K562 (cell line): Measurements from ENCODE around the gene FRMD3. TPM values are rescaled to one million over a fixed set of nuclear protein-coding genes. Genes with fewer than 3 reads are reported as not detected.

Experiments
- ATAC-seq: fragments of 200-7000 bp; cut with Tn5 transposase; 3 replicates; pipeline ENCODE4 v1.9.1; 2020; ENCODE audit warnings: moderate library complexity
- BruUV-seq: library from RNA; stranded (reverse); fragments of 400-500 nt; replicated peaks from 2 replicates; lab custom pipeline; 2021; lab: Mats Ljungman, UMichigan
- CTCF ChIA-PET: fragments of 300-600 bp; formaldehyde crosslinking; extraction: SDS; loops from one replicate; lab custom pipeline; 2021; ENCODE audit warnings: low intra/inter-chr PET ratio; lab: Yijun Ruan, JAX
- POLR2A ChIA-PET: fragments of 300-600, 350-650 bp; sonication (Branson Sonifier 250); formaldehyde crosslinking; extraction: SDS; loops from one replicate; lab custom pipeline; 2021; ENCODE audit warnings: antibody characterized with exemption, inconsistent platforms; lab: Yijun Ruan, JAX
- DNase-seq, 4 experiments: peaks; one replicate each; pipeline versions ENCODE4 v3.0.0 to v3.0.0-alpha.2; 2011 to 2018; ENCODE audit warnings: low spot score in 3 of 4, mixed read lengths in 3 of 4; ENCODE audit errors: extremely low read depth in 1 of 4
- FAIRE-seq: peaks from 2 replicates; lab custom pipeline; 2011; peaks lifted over from hg19 to GRCh38; lab: Jason Lieb, UNC
- H2AFZ ChIP-seq: 2 replicates; pipeline ENCODE4 v1.6.0; 2011; ENCODE audit warnings: low read depth, low read length, control low read depth, inconsistent platforms
- H3K27ac ChIP-seq: fragments of 200-600 bp; 3 replicates; pipeline ENCODE4 v1.8.0; 2011; ENCODE audit warnings: low read depth, mild to moderate bottlenecking, control low read depth, inconsistent platforms, low read length, moderate library complexity, mixed read lengths; ENCODE audit errors: extremely low read depth
- H3K27me3 ChIP-seq, 2 experiments: fragments of 300-600 bp in 1 of 2; 2 replicates in 1 of 2; 3 replicates in 1 of 2; pipeline versions ENCODE4 v1.6.0 to v1.8.0; 2011; ENCODE audit warnings: inconsistent platforms in 2 of 2, low read length in 2 of 2, mild to moderate bottlenecking in 1 of 2, mixed read lengths in 1 of 2, moderate library complexity in 1 of 2; ENCODE audit not compliant: control insufficient read depth in 2 of 2, insufficient read depth in 2 of 2
- H3K36me3 ChIP-seq: fragments of 300-600 bp; 3 replicates; pipeline ENCODE4 v1.8.0; 2011; ENCODE audit warnings: mild to moderate bottlenecking, low read length, inconsistent platforms; ENCODE audit not compliant: control insufficient read depth, insufficient read depth
- H3K4me1 ChIP-seq, 2 experiments: fragments of 200-600 bp in 1 of 2; replicated peaks in 1 of 2; 2 replicates in 1 of 2; 3 replicates in 1 of 2; pipeline versions ENCODE4 v1.5.1 to v1.8.0; 2011; ENCODE audit warnings: inconsistent platforms in 2 of 2, low read length in 2 of 2, mild to moderate bottlenecking in 1 of 2, mixed read lengths in 1 of 2, moderate library complexity in 1 of 2; ENCODE audit not compliant: control insufficient read depth in 2 of 2, insufficient read depth in 2 of 2
- H3K4me2 ChIP-seq: 2 replicates; pipeline ENCODE4 v1.6.1; 2011; ENCODE audit warnings: low read length, control low read depth, inconsistent platforms, mixed read lengths; ENCODE audit not compliant: insufficient read depth
- H3K4me3 ChIP-seq: fragments of 200-600 bp; sonication (generic), shearing (Covaris generic); 2 replicates; pipeline ENCODE4 v1.5.1; 2016; ENCODE audit warnings: control low read depth, inconsistent platforms
- H3K79me2 ChIP-seq: fragments of 200-600 bp; 3 replicates; pipeline ENCODE4 v1.8.0; 2011; ENCODE audit warnings: low read length, inconsistent platforms; ENCODE audit not compliant: control insufficient read depth, insufficient read depth
- H3K9ac ChIP-seq, 2 experiments: 2 replicates each; pipeline versions ENCODE4 v1.6.0 to v1.6.1; 2011; ENCODE audit warnings: low read depth in 2 of 2, low read length in 2 of 2, control low read depth in 1 of 2, inconsistent platforms in 1 of 2, mild to moderate bottlenecking in 1 of 2, mixed read lengths in 1 of 2; ENCODE audit not compliant: insufficient read depth in 1 of 2
- H3K9me1 ChIP-seq: one replicate; pipeline ENCODE4 v1.6.0; 2011; ENCODE audit warnings: inconsistent platforms, mild to moderate bottlenecking, low read length, moderate library complexity; ENCODE audit not compliant: control insufficient read depth, insufficient read depth
- H3K9me3 ChIP-seq: replicated peaks from 2 replicates; pipeline ENCODE4 v1.5.1; 2011; ENCODE audit warnings: low read depth, low read length, inconsistent platforms; ENCODE audit not compliant: control insufficient read depth, insufficient read depth
- H4K20me1 ChIP-seq: replicated peaks from 2 replicates; pipeline ENCODE4 v1.6.1; 2011; ENCODE audit warnings: low read length, inconsistent platforms, mixed read lengths; ENCODE audit not compliant: control insufficient read depth, insufficient read depth
- AFF4 ChIP-seq: sonication (generic); formaldehyde crosslinking; IDR thresholded peaks from 2 replicates; pipeline ENCODE4 v1.8.0; 2023; ENCODE audit warnings: mild to moderate bottlenecking, missing genetic modification reagents
- CGGBP1 ChIP-seq: fragments of 250-450 bp; sonication (Bioruptor Pico); IDR thresholded peaks from 2 replicates; pipeline ENCODE4 v1.9.0; 2021; ENCODE audit warnings: mild to moderate bottlenecking
- DMBX1 ChIP-seq: fragments of 250-450 bp; sonication (Bioruptor Pico); IDR thresholded peaks from 2 replicates; pipeline ENCODE4 v1.8.0; 2022; ENCODE audit warnings: inconsistent platforms, mild to moderate bottlenecking, moderate library complexity, borderline replicate concordance
- ELK1 ChIP-seq: sonication (generic); formaldehyde crosslinking; IDR thresholded peaks from 2 replicates; pipeline ENCODE4 v1.8.1; 2022; ENCODE audit warnings: missing genetic modification reagents
- GTF2A2 ChIP-seq: IDR thresholded peaks from 2 replicates; pipeline ENCODE4 v1.6.1; 2016; ENCODE audit warnings: mild to moderate bottlenecking, missing genetic modification characterization, missing compliant biosample characterization
- ID3 ChIP-seq, 2 experiments: fragments of 250-450 bp in 1 of 2; fragments of 450-650 bp in 1 of 2; sonication (Bioruptor Pico) in 1 of 2; IDR thresholded peaks; 2 replicates each; pipeline versions ENCODE4 v1.6.1 to v1.8.0; 2016 to 2021; ENCODE audit warnings: mild to moderate bottlenecking in 2 of 2, moderate library complexity in 2 of 2, missing compliant biosample characterization in 1 of 2, missing genetic modification characterization in 1 of 2
- IRF2 ChIP-seq: sonication (generic); formaldehyde crosslinking; IDR thresholded peaks from 2 replicates; pipeline ENCODE4 v1.8.1; 2022; ENCODE audit warnings: mild to moderate bottlenecking, missing genetic modification reagents
- KAT7 ChIP-seq: sonication (generic); formaldehyde crosslinking; IDR thresholded peaks from 2 replicates; pipeline ENCODE4 v1.8.0; 2022; ENCODE audit warnings: missing genetic modification reagents, mild to moderate bottlenecking, borderline replicate concordance
- MBD1 ChIP-seq: fragments of 250-450 bp; sonication (Bioruptor Pico); IDR thresholded peaks from 2 replicates; pipeline ENCODE4 v1.8.0; 2022; ENCODE audit warnings: inconsistent platforms
- NFE2 ChIP-seq: IDR thresholded peaks from 2 replicates; pipeline ENCODE4 v1.6.1; 2014; ENCODE audit warnings: antibody characterized with exemption, low read depth
- RBM25 ChIP-seq: fragments of 200-400 bp; formaldehyde crosslinking; IDR thresholded peaks from 2 replicates; pipeline ENCODE4 v1.6.1; 2018; ENCODE audit warnings: low read length, low read depth, moderate library complexity; ENCODE audit not compliant: severe bottlenecking
- TEAD2 ChIP-seq: fragments of 450-650 bp; IDR thresholded peaks from 2 replicates; pipeline ENCODE4 v1.6.1; 2016; ENCODE audit warnings: missing genetic modification characterization, control low read depth, missing compliant biosample characterization
- ZNF785 ChIP-seq: fragments of 250-450 bp; sonication (Bioruptor Pico); IDR thresholded peaks from 2 replicates; pipeline ENCODE4 v1.4.0; 2020; ENCODE audit warnings: mild to moderate bottlenecking
- WGBS: fragments of 100-300 bp; shearing (Covaris generic); methylation state at CpG from one replicate; pipeline ENCODE4 v1.1.6; 2016; ENCODE audit warnings: low coverage, mixed read lengths; ENCODE audit not compliant: insufficient coverage; ENCODE audit errors: missing lambda C conversion rate; 5-methylcytosine and 5-hydroxymethylcytosine counted together
- in situ Hi-C: fragments of 300-500 bp; cut with MboI; formaldehyde crosslinking; loops from 4 replicates; pipeline ENCODE4 v1.15.0; 2018; ENCODE audit warnings: inconsistent platforms, mixed read lengths
- intact Hi-C: fragments of 100-400 bp; cut with micrococcal nuclease; formaldehyde crosslinking; loops from 2 replicates; pipeline ENCODE4 v1.14.2; 2022
- polyA plus RNA-seq, 8 experiments: library from polyadenylated mRNA; depleted of rRNA in 4 of 8; stranded (reverse) in 5 of 8; unstranded in 3 of 8; fragments of >200 nt; fragmentation: Nextera tagmentation in 2 of 8; fragmentation: Illumina TruSeq in 1 of 8; extraction: Ambion mirVana in 2 of 8; extraction: Trizol in 1 of 8; gene quantifications; 2 replicates each; pipeline versions ENCODE4 v1.2.1 to v1.2.3, GENCODE V29; 2011 to 2014; ENCODE audit warnings: inconsistent platforms in 1 of 8, missing spikeins in 1 of 8
- total RNA-seq, 7 experiments: library from RNA; depleted of rRNA in 6 of 7; stranded (reverse); fragments of >200 nt in 6 of 7; fragmentation: Illumina TruSeq in 2 of 7; extraction: Trizol in 2 of 7; gene quantifications; 2 replicates each; pipeline versions ENCODE4 v1.2.1 to v1.2.3, GENCODE V29; 2011 to 2021; ENCODE audit warnings: low replicate concordance in 1 of 7

The FRMD3 gene
- total and polyA plus RNA-seq, 9 of the 15 experiments (the other 6 are each of a cell fraction or from before 2014, with no cell fraction given): 0.09 to 0.51 (median 0.21) TPM

- TF ChIP-seq MBD1 (CRISPR knock-in tag) (no peak), KAT7 (CRISPR knock-in tag) (no peak), IRF2 (no peak), RBM25 (no peak), NFE2 (no peak), CGGBP1 (no peak)
These were observed 290.5 kb downstream of the FRMD3 start (continued) for GRCh38 chr9:83247732-83248131.

GRCh38 chr9:83245979-83246659, 292.1 kb downstream of the FRMD3 start:
- DNase-seq (no peak), FAIRE-seq (no peak), ATAC-seq (no peak)
- in situ Hi-C loops (no loop called here), intact Hi-C loops (no loop called here)
- H3K9ac ChIP-seq: no peak overlapping the region
- H3K9me1 ChIP-seq: no peaks in the 10 kb centered on the region
- H3K9me3 ChIP-seq: no peaks in the 10 kb centered on the region
- no TSS peak for BruUV-seq
- WGBS: 0% methylated on average over 5 of the region's 5 CpGs
- no peak overlapping the region for H3K27ac ChIP-seq
- no peak overlapping the region for H3K4me2 ChIP-seq
- CTCF ChIA-PET: no interaction called here
- POLR2A ChIA-PET: no interaction called here
- H3K4me1 ChIP-seq: no peaks in the 10 kb centered on the region
- no peaks in the 10 kb centered on the region for H4K20me1 ChIP-seq
- no peaks in the 10 kb centered on the region for H3K27me3 ChIP-seq
- H3K4me3 ChIP-seq: no peak overlapping the region
- H2AFZ ChIP-seq: no peak overlapping the region
- H3K79me2 ChIP-seq: no peaks in the 10 kb centered on the region
- no peaks in the 10 kb centered on the region for H3K36me3 ChIP-seq
- TF ChIP-seq GTF2A2 (tag) (no peak), ID3 (CRISPR knock-in tag; IDR thresholded peaks at IDR 0.05) (no peak), ID3 (tag; IDR thresholded peaks at IDR 0.05) (no peak), DMBX1 (CRISPR knock-in tag) (no peak), AFF4 (CRISPR knock-in tag) (no peak), ELK1 (no peak), TEAD2 (no peak), ZNF785 (CRISPR knock-in tag) (no peak)
